HFF-Myc (cell line): Measurements from ENCODE around the gene OTOF.

Experiments used
- DNase-seq: peaks from one replicate; pipeline ENCODE4 v3.0.0-alpha.2; 2011; ENCODE audit warnings: low read depth; ENCODE audit errors: extremely low read depth
- H3K4me3 ChIP-seq: replicated peaks from 2 replicates; pipeline ENCODE4 v1.5.1; 2011; ENCODE audit warnings: low read depth, mild to moderate bottlenecking, control low read depth, low read length
- CTCF ChIP-seq: IDR thresholded peaks from 2 replicates; pipeline ENCODE4 v1.5.1; 2012; ENCODE audit warnings: mild to moderate bottlenecking, low read depth, low read length, control low read depth; ENCODE audit errors: missing control alignments

Gene OTOF

GRCh38 chr2:26453421-26454329 is 24.2 kb downstream of the OTOF start:
- no peak for TF ChIP-seq CTCF
- no peak for DNase-seq
- no peak overlapping the region for H3K4me3 ChIP-seq

GRCh38 chr2:26451700-26452099 is 26.2 kb downstream of the OTOF start:
- no peak for TF ChIP-seq CTCF
- H3K4me3 ChIP-seq = no peak overlapping the region
- no peak for DNase-seq

DNA sequence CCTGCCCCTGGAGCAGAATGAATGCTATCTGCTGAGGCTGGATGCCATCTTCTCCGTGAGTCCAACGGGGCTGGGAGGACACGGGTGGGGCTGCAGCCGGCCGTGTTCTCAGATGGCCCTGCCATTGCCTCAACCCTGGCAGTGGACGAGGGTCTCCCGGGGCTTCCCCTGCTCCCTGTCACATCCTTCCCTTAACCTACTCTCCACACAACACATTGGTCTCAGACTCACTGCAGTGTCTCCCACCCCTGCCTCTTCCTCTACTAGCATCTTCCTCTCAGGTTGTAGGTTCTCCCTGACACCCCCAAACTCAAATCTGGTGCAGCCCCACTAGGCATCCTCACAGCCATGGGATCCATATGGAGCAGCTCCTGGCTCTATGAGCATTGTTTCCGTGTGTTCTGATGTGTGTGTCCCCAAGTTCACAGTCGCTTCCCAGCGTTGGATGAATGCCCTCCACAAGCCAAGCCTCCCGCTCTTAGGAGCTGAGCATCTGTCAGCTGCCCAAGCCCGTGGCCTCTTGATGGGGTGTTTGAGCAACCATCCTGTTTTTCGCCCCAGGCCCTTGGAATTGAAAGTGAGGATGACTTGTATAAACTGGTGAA is 27.8 kb downstream of the OTOF start:
- no peak for DNase-seq
- no peak overlapping the region for H3K4me3 ChIP-seq
- TF ChIP-seq CTCF = no peak

DNA sequence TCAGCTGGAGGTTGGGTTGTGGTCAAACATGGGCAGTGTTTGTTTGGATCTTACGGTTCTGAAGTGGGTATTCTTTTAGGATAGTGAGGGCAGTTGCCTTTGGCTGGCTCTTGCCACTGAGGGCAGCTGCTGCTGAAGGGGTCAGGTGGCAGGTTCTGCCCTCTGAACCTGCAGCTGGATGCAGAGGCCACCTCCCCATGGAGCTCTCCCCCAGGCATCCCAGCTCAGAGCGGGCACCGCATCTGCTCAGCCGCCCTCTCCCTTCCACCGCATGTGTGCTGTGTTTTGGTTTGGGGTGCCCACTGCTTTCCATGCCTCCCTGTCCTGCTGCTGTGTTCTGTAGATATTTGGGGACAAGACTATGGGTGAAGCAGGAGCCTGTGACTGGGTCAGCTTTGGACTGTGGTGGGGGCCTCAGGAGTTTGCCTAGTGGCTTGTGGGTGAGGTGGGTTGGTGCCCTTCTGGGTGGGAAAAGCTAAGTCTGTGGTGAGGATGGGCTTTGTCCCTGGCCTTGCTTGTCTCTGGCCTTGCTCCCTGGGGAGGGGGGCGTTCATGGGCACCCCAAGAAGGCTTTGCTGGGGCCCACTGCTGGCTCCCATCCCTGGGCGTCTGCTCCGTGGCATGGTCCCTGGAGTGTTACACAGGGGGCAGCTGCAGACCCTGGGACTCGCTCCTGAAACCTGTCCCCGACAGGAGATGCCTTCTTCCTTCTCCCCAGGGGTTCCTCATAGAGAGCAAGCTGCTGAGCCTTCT is 28.5 kb downstream of the OTOF start:
- H3K4me3 ChIP-seq = no peak overlapping the region
- no peak for TF ChIP-seq CTCF
- DNase-seq = no peak

GRCh38 chr2:26448651-26449050 is 29.3 kb downstream of the OTOF start:
- H3K4me3 ChIP-seq = no peak overlapping the region
- no peak for TF ChIP-seq CTCF
- DNase-seq = no peak

DNA sequence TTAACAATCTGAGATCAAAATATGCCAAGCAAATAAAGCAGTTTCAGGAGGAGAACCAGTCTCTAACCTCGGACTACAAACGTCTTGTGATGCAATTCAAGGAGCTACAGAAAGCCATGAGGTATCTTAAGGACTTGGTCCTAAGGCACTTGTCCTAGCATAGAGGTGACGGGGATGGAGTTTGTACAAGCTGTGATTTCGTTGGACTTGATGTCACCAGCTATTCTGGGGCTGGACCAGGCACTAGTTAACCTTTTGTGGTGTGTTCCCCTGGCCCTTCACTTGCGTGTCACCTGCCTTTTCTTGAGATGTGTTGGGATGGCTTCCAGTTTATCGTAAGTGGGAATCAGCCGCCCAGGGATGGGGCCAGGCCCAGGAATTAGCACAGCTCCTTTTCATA is 33.7 kb downstream of the OTOF start:
- no peak overlapping the region for H3K4me3 ChIP-seq
- no peak for DNase-seq
- no peak for TF ChIP-seq CTCF
